NK-92 (cell line): Measurements from ENCODE around the gene MBTPS1.
A peak's percentile ranks its signal among the peaks of the same experiment; 100 is the strongest.

Source experiments
- DNase-seq: peaks from one replicate; lab custom pipeline; 2025; ENCODE audit not compliant: unreplicated experiment; lab: John Stamatoyannopoulos, UW

MBTPS1 gene

DNA sequence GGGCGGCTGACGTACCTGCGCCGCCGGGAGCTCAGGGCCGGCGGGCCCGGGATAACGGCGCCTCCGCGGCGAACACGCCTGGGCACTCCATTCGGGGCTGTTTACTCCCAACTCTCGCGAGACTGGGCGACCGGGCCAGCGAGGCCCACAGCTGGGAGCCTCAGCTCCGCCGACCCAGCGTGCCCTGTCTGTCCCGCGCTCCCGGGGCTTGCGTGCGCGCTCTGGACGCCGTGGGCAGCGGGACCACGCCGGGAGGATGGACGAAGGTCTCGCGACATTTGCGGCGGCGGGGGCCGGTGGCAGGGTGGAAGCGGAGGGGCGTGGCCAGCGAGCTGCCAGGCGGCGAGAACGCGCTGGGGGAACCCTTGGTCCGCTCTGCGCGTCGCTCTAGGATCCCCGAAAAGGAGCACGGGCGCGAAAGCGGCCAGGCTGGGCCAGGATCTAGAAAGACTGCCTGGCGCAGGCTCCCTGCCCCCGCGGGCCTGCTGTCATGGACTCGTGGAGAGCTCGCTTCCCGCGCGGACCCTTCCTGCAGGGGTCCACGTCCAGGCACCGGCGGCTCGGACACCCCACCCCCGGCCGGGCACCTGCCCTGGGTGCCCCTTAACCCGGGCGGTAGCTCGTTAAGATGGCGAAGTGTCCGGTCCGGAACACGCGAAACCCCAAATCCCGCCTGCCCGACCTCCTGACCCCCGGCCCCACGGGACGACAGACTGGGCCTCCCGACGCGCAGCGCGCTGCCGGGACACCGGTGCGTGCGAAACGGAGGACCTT, at the start of gene MBTPS1:
MBTPS1 (minus strand) TSS at position 223 of the 774 bp plus-strand sequence. CDS start 15,159 bp downstream, outside the sequence.
- DNase-seq: peak; percentile 76

DNA sequence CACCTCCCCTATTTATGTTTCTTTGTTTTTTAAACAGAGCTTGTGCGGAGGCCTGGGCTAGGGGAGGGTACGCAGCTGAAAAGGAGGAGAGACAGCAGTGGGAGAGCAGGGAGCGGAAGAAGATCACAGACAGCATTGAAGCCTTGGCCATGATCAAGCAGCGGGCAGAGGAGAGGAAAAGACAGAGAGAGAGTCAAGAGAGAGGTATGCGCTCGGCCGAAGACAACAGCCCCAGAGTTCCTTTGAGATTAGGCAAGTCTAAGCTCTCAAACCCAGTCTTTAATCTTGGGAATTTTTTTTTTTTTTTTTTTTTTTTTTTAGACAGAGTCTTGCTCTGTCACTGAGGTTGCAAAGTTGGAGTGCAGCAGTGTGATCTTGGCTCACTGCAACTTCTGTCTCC, 49.0 kb upstream of the MBTPS1 start:
- no peak for DNase-seq

- no peak for DNase-seq
These were observed 45.1 kb upstream of the MBTPS1 start for GRCh38 chr16:84161801-84162200.

DNA sequence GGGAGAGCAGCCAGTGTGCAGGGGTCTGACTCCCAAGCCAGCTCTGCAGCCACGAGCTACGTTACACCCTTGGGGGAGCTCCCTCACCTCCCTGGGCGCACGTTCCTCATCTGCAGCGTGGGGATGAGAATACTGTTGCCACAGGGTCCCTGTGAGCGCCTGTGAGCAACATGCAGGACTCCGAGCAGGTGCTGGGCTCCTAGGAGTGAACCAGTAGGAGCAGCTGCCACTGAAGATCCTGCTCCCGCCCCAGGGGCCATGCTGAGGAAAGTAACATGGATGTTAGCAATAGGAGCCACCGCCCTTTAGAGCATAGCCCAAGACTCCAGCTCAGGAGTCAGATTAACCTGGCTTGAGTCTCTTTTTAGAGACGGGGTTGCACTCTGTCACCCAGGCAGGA, 44.3 kb upstream of the MBTPS1 start:
- DNase-seq: no peak

GRCh38 chr16:84159800-84160199, 43.1 kb upstream of the MBTPS1 start:
- DNase-seq: no peak

DNA sequence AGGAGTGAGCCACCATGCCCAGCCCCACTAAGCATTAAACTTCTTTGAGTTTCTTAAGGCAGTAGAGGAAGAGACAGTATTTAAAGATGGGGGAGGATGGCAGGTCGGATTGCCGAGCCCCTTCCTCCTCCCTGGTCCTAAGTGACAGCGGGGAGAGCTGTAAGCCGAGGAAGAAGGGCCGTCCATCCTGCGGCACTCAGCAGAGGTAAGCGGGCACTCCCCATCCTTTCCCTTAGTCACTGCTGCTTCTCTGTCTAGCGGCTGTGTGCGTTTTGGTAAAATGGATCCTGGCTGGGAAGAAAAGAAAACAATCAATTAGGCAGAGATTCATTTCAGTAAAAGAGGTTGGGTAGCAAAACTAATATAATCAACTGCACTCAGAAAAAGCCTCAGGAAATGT, 42.3 kb upstream of the MBTPS1 start:
- no peak for DNase-seq

- no peak for DNase-seq
These were observed 39.6 kb upstream of the MBTPS1 start for GRCh38 chr16:84156342-84156784.

GRCh38 chr16:84155771-84156170, 39.0 kb upstream of the MBTPS1 start:
- DNase-seq: no peak

DNA sequence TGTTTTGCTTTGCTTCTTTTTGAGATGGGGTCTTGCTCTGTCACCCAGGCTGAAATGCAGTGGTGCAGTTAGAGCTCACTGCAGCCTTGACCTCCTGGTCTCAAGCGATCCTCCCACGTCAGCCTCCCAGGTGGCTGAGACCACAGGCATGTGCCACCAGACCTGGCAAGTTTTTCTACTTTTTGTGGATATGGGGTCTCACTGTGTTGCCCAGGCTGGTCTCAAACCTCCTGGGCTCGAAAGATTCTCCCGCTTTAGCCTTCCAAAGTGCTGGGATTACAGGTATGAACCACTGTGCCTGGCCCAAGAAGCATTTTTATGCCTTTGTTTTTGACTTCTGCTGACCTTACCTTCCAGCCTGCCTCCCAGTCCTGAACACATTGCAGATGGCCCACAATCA, 38.5 kb upstream of the MBTPS1 start:
- DNase-seq: no peak

GRCh38 chr16:84153660-84154214, 37.0 kb upstream of the MBTPS1 start:
- DNase-seq: no peak

GRCh38 chr16:84150926-84151325, 34.2 kb upstream of the MBTPS1 start:
- DNase-seq: no peak

DNA sequence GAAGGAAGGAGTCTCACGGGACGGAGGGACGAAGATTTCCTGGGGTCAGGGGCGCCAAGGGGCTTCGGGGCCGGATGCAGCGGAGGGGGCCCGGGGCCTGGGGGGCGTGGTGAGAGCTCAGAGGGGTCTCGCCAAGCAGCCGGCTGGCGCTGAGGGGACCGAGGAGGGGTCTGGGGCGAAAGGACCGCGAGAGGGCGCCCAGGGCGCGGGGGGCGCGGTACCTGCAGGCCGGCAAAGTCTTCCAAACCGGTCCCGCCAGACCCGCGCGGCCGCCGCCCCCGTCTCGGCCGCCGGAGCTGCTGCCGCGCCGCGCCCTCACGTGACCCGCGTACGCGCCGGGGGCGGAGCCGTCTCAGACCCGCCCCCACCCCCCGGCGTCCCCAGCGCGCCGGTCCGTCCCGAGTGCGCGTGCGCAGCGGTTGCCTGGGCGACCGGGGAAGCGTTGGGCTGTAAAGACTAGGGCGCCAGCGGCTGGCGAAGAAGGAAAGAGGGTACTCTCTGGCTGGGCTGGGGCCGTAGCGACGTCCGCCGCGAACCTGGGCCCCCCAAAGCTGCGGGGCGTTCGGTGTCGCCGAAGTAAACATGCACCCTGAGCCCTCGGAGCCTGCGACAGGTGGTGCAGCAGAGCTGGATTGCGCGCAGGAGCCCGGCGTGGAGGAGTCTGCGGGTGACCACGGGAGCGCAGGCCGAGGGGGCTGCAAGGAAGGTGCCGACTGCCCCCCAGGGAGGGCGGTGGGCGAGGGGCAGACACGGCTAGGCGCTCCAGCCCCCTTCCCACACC, 28.3 kb upstream of the MBTPS1 start, which contains the start of the genes DNAAF1 and HSDL1:
DNAAF1 (plus strand) TSS at position 450 of the 781 bp plus-strand sequence; CDS start at position 583, 133 bp downstream.
HSDL1 (minus strand) TSS at position 319 of the 781 bp plus-strand sequence. CDS start 13,856 bp downstream, outside the sequence.
- peak; percentile 48 for DNase-seq

GRCh38 chr16:84144209-84144858, 27.6 kb upstream of the MBTPS1 start:
- no peak for DNase-seq

DNA sequence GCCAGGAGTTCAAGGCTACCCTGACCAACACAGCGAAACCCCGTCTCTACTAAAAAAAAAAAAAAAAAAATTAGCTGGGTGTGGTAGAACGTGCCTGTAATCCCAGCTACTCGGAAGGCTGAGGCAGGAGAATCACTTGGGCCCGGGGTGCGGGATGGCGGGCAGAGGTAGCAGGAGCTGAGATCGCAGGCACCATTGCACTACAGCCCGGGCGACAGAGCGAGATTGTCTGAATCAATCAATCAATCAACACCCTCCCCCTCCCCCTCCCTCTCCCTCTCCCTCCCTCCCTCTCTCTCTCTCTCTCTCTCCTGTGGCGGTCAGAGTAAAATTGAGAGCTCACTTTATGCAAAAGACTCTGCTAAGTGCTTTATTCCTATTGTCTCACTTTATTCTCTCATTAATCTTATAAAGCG, 27.1 kb upstream of the MBTPS1 start:
- DNase-seq: no peak

- no peak for DNase-seq
These were observed 26.3 kb upstream of the MBTPS1 start for GRCh38 chr16:84143081-84143480.

GRCh38 chr16:84141143-84141670, 24.5 kb upstream of the MBTPS1 start:
- no peak for DNase-seq

DNA sequence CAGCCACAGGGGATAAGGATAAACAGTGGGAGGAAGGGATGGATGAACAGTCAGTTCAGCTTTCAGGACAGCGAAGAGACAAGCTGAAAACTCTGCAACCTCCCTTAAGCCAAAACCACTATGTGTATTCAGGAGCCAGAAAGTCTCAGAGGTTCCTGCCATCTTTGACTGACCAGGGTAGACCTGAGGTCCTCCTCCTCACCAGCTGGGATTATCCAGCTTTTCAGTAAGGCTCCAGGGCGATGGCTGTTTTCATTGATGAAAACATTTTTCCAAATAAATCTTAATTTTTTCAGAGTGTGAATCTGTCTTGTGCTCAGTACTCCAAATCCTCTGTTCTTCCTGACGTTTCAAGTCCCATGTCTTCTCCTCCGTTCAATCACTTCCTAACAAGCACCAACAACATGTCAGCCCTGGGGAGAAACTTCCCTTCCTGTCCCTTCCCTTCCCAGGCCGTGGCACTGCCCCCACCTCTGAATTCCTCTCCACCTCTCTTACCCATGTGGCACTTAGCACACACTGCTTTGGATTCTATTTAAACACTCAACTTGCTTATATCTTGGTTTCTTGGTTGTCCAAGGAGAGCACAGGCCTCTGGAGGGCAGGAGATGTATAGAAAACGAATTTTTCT, 23.0 kb upstream of the MBTPS1 start:
- no peak for DNase-seq

- no peak for DNase-seq
These were observed 22.3 kb upstream of the MBTPS1 start for GRCh38 chr16:84138824-84139627.

GRCh38 chr16:84138500-84138823, 21.7 kb upstream of the MBTPS1 start:
- DNase-seq: no peak
